HepG2 (cell line): ENCODE results near the gene PAMR1. TPM values are rescaled to one million over a fixed set of nuclear protein-coding genes. Genes with fewer than 3 reads are reported as not detected.

Experiments
- ATAC-seq: fragments of 200-7000 bp; cut with Tn5 transposase; 3 replicates; pipeline ENCODE4 v1.9.1; 2020; ENCODE audit warnings: mild to moderate bottlenecking, moderate library complexity
- BruUV-seq: library from RNA; stranded (reverse); fragments of 400-500 nt; replicated peaks from 2 replicates; lab custom pipeline; 2021; lab: Mats Ljungman, UMichigan
- CTCF ChIA-PET: fragments of 300-600 bp; formaldehyde crosslinking; extraction: SDS; loops from one replicate; lab custom pipeline; 2021; ENCODE audit warnings: low total read pairs, inconsistent platforms, low intra/inter-chr PET ratio; lab: Yijun Ruan, JAX
- POLR2A ChIA-PET: fragments of 350-600 bp; sonication (Branson Sonifier 250); formaldehyde crosslinking; loops from one replicate; lab custom pipeline; 2020; ENCODE audit warnings: antibody characterized with exemption, inconsistent platforms; lab: Yijun Ruan, JAX
- DNase-seq: peaks from one replicate; pipeline ENCODE4 v3.0.0-alpha.2; 2015; ENCODE audit warnings: low spot score
- FAIRE-seq: peaks from 3 replicates; lab custom pipeline; 2011; peaks lifted over from hg19 to GRCh38; lab: Jason Lieb, UNC
- H2AFZ ChIP-seq: one replicate; pipeline ENCODE4 v1.6.1; 2011; ENCODE audit warnings: low read length, inconsistent platforms
- H3K27ac ChIP-seq: fragments of 300-600 bp; 3 replicates; pipeline ENCODE4 v1.8.0; 2011; ENCODE audit warnings: mixed run types, mild to moderate bottlenecking, mixed read lengths, low read length, inconsistent platforms; ENCODE audit not compliant: insufficient read depth; ENCODE audit errors: extremely low read length
- H3K27me3 ChIP-seq, 2 experiments: fragments of 200-600 bp in 1 of 2; 2 replicates in 1 of 2; 3 replicates in 1 of 2; pipeline versions ENCODE4 v1.6.0 to v1.8.0; 2011; ENCODE audit warnings: low read length in 2 of 2, mild to moderate bottlenecking in 2 of 2, moderate library complexity in 2 of 2, inconsistent platforms in 1 of 2; ENCODE audit not compliant: insufficient read depth in 2 of 2, control insufficient read depth in 1 of 2
- H3K36me3 ChIP-seq, 2 experiments: fragments of 200-600 bp in 1 of 2; replicated peaks in 1 of 2; 2 replicates in 1 of 2; 3 replicates in 1 of 2; pipeline versions ENCODE4 v1.5.1 to v1.8.0; 2011; ENCODE audit warnings: low read length in 2 of 2, inconsistent platforms in 1 of 2; ENCODE audit not compliant: insufficient read depth in 2 of 2, control insufficient read depth in 1 of 2
- H3K4me1 ChIP-seq: 2 replicates; pipeline ENCODE4 v1.5.1; 2012; ENCODE audit warnings: low read length, inconsistent platforms; ENCODE audit not compliant: insufficient read depth
- H3K4me2 ChIP-seq: 2 replicates; pipeline ENCODE4 v1.6.0; 2011; ENCODE audit warnings: low read depth, low read length, inconsistent platforms
- H3K4me3 ChIP-seq, 3 experiments: fragments of 200-600 bp in 1 of 3; sonication (generic), shearing (Covaris generic) in 1 of 3; replicated peaks in 1 of 3; 2 replicates each; pipeline ENCODE4 v1.5.1; 2011 to 2016; ENCODE audit warnings: low read length in 3 of 3, inconsistent platforms in 2 of 3, low read depth in 2 of 3, mild to moderate bottlenecking in 2 of 3, control low read depth in 1 of 3, mixed read lengths in 1 of 3; ENCODE audit not compliant: insufficient read depth in 1 of 3
- H3K79me2 ChIP-seq: one replicate; pipeline ENCODE4 v1.6.1; 2011; ENCODE audit warnings: low read length, inconsistent platforms; ENCODE audit not compliant: insufficient read depth
- H3K9ac ChIP-seq: 2 replicates; pipeline ENCODE4 v1.6.0; 2011; ENCODE audit warnings: mild to moderate bottlenecking, low read depth, low read length, inconsistent platforms; ENCODE audit not compliant: insufficient read depth
- H3K9me3 ChIP-seq: 2 replicates; pipeline ENCODE4 v1.5.1; 2012; ENCODE audit warnings: mild to moderate bottlenecking, low read length
- H4K20me1 ChIP-seq: 2 replicates; pipeline ENCODE4 v1.6.0; 2011; ENCODE audit warnings: inconsistent platforms, mild to moderate bottlenecking, low read length, moderate library complexity; ENCODE audit not compliant: insufficient read depth
- MLXIP ChIP-seq: sonication (generic); formaldehyde crosslinking; IDR thresholded peaks from 2 replicates; pipeline ENCODE4 v1.9.0; 2021; ENCODE audit warnings: missing genetic modification reagents, borderline replicate concordance
- ZHX2 ChIP-seq, 2 experiments: sonication (generic) in 1 of 2; formaldehyde crosslinking in 1 of 2; IDR thresholded peaks; 2 replicates each; pipeline versions ENCODE4 v1.6.1 to v1.9.0; 2014 to 2022; ENCODE audit warnings: antibody characterized with exemption in 1 of 2, borderline replicate concordance in 1 of 2, inconsistent platforms in 1 of 2, low read depth in 1 of 2, missing genetic modification reagents in 1 of 2
- ZNF263 ChIP-seq: sonication (generic); formaldehyde crosslinking; IDR thresholded peaks from 2 replicates; pipeline ENCODE4 v1.4.0; 2020; ENCODE audit warnings: missing genetic modification reagents
- ZNF274 ChIP-seq: sonication (generic); formaldehyde crosslinking; IDR thresholded peaks from 2 replicates; pipeline ENCODE4 v1.5.1; 2020; ENCODE audit warnings: mild to moderate bottlenecking, missing genetic modification reagents
- ZNF580 ChIP-seq: IDR thresholded peaks from 2 replicates; pipeline ENCODE4 v1.6.1; 2016; ENCODE audit warnings: low read depth, borderline replicate concordance
- WGBS: methylation state at CpG from one replicate; pipeline ENCODE4 v1.1.6; 2017; ENCODE audit warnings: low lambda C conversion rate; 5-methylcytosine and 5-hydroxymethylcytosine counted together
- in situ Hi-C: cut with HindIII; loops from 2 replicates; pipeline ENCODE4 v1.10.0; 2017; ENCODE audit warnings: low pct_unique_long_range_greater_than_20kb; ENCODE audit not compliant: extremely low pct_ligation_motif_present
- intact Hi-C: fragments of 100-400 bp; cut with micrococcal nuclease; formaldehyde crosslinking; loops from one replicate; pipeline ENCODE4 v1.10.0; 2022; ENCODE audit not compliant: unreplicated experiment
- polyA plus RNA-seq, 8 experiments: library from polyadenylated mRNA; depleted of rRNA in 3 of 8; stranded (reverse) in 7 of 8; unstranded in 1 of 8; fragments of >200 nt; fragmentation: Illumina TruSeq in 4 of 8; extraction: Trizol in 4 of 8; gene quantifications; 2 replicates each; pipeline versions ENCODE4 v1.2.1 to v1.2.3, GENCODE V29; 2011 to 2016; ENCODE audit warnings: low read depth in 4 of 8, missing spikeins in 1 of 8, mixed read lengths in 1 of 8; ENCODE audit not compliant: insufficient read depth in 1 of 8
- total RNA-seq, 5 experiments: library from RNA; depleted of rRNA; stranded (reverse); fragments of >200 nt; fragmentation: Illumina TruSeq; extraction: Trizol; gene quantifications; 2 replicates each; pipeline ENCODE4 v1.2.3, GENCODE V29; 2016; ENCODE audit warnings: low read depth in 1 of 5

PAMR1 gene
- total and polyA plus RNA-seq, 2 of the 13 experiments (the other 11 are each of a cell fraction or from before 2014, with no cell fraction given): not detected

- no peak for TF ChIP-seq ZNF580 (CRISPR knock-in tag)
Observed at GRCh38 chr11:35398881-35399280, 126.5 kb downstream of the PAMR1 start (continued).

GRCh38 chr11:35394941-35395340, 130.5 kb downstream of the PAMR1 start:
- in situ Hi-C loops: loop anchor here (25.0 kb wide), 2 partner anchors 808 to 1033 kb away; partner anchors contain the start of gene ABTB2
- intact Hi-C loops: loop anchor here (5.0 to 10.0 kb wide), 3 partner anchors 740 to 898 kb away; no protein-coding TSS in a partner anchor
- peaks cover 28% of the 10 kb centered on the region for H3K4me1 ChIP-seq
- no peak overlapping the region for H3K27ac ChIP-seq
- no peak overlapping the region for H2AFZ ChIP-seq
- no peak for ATAC-seq
- BruUV-seq: no TSS peak
- no peak overlapping the region for H3K4me2 ChIP-seq
- H3K4me3 ChIP-seq: no peak overlapping the region
- peak; percentile 58; the same call in 1 of the 2 replicates for TF ChIP-seq ZNF263 (CRISPR knock-in tag)
- no peak for TF ChIP-seq ZHX2 (IDR thresholded peaks at IDR 0.05; ENCODE audit: low read depth)
- TF ChIP-seq ZHX2 (CRISPR knock-in tag; IDR thresholded peaks at IDR 0.05; ENCODE audit: borderline replicate concordance): no peak
- no peak for TF ChIP-seq ZNF274 (CRISPR knock-in tag)
- no peak for TF ChIP-seq MLXIP
- ChIA-PET POLR2A (no interaction called here), CTCF (no interaction called here)
- H4K20me1 ChIP-seq: no peaks in the 10 kb centered on the region; the same call in 1 of the 2 replicates
- no peaks in the 10 kb centered on the region for H3K79me2 ChIP-seq
- no peak for DNase-seq
- 72% methylated on average over 5 of the region's 5 CpGs for WGBS
- H3K9me3 ChIP-seq: no peaks in the 10 kb centered on the region
- 0 out of 5 replicates have a peak, but pooled peaks cover 2 to 6% of the 10 kb centered on the region in 2 experiments for H3K27me3 ChIP-seq
- H3K36me3 ChIP-seq: no peaks in the 10 kb centered on the region
- no peak for FAIRE-seq
- no peak overlapping the region for H3K9ac ChIP-seq
